Measurements from ENCODE around the gene ZNF132. TPM values are rescaled to one million over a fixed set of nuclear protein-coding genes. Genes with fewer than 3 reads are reported as not detected.
A peak's percentile ranks its signal among the peaks of the same experiment; 100 is the strongest.

ZNF132 gene
- total RNA-seq, 1 experiment from 2014 or later, result 2.6 TPM

DNA sequence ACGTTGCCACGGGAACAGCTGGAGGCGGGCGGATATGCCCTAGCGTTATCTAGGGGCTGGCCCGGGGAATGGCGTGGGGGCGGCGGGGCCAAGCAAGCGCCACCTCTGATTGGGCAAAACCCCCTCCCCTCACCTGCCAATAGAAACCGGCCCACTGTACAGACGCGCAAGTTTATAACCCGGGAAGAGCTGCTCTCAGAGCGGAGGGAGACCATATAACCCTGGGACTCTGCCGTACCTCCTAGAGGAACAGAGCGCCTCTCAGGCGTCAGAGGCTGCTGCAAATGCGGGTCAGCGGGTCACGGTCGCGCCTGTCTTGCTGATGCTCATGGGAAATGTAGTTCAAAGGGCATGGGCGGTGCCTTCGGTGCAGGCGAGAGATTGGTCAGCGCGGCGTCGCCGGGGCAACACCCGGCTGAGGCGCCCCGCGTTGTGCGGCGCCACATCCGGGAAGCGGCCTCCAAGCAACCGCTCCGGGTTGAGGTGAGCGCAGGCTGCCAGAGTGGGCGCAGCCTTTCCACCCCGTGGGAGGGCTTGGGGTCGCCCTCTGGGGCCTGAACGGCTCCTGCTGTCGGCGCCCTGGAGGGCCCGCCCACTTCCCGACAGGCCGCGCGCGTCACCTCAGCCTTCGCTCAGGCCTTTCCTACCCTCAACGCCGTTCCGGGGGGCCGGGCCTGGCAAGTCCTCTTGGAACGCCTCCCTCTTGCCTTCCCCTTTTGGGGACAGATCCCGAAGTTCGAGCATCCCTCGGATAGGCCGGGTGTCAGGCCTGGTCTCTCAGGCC is 36.0 kb upstream of the ZNF132 start, which contains the start of gene ZNF446 (continued):
- TF ChIP-seq, protein P1, sequence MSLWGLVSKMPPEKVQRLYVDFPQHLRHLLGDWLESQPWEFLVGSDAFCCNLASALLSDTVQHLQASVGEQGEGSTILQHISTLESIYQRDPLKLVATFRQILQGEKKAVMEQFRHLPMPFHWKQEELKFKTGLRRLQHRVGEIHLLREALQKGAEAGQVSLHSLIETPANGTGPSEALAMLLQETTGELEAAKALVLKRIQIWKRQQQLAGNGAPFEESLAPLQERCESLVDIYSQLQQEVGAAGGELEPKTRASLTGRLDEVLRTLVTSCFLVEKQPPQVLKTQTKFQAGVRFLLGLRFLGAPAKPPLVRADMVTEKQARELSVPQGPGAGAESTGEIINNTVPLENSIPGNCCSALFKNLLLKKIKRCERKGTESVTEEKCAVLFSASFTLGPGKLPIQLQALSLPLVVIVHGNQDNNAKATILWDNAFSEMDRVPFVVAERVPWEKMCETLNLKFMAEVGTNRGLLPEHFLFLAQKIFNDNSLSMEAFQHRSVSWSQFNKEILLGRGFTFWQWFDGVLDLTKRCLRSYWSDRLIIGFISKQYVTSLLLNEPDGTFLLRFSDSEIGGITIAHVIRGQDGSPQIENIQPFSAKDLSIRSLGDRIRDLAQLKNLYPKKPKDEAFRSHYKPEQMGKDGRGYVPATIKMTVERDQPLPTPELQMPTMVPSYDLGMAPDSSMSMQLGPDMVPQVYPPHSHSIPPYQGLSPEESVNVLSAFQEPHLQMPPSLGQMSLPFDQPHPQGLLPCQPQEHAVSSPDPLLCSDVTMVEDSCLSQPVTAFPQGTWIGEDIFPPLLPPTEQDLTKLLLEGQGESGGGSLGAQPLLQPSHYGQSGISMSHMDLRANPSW (CRISPR knock-in tag; conservative IDR thresholded peaks at IDR 0.05; ENCODE audit: low read depth), result peak; percentile 84; the same call in 1 of the 2 replicates
- TF ChIP-seq MYBL2 (CRISPR knock-in tag; IDR thresholded peaks at IDR 0.05) (0 out of 2 replicates have a peak, but pooled peaks have one; percentile 18), FOXK1 (CRISPR knock-in tag; IDR thresholded peaks at IDR 0.05) (peak; percentile 85; the same call in 1 of the 2 replicates)
- TF ChIP-seq, protein P2, sequence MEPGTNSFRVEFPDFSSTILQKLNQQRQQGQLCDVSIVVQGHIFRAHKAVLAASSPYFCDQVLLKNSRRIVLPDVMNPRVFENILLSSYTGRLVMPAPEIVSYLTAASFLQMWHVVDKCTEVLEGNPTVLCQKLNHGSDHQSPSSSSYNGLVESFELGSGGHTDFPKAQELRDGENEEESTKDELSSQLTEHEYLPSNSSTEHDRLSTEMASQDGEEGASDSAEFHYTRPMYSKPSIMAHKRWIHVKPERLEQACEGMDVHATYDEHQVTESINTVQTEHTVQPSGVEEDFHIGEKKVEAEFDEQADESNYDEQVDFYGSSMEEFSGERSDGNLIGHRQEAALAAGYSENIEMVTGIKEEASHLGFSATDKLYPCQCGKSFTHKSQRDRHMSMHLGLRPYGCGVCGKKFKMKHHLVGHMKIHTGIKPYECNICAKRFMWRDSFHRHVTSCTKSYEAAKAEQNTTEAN (CRISPR knock-in tag; IDR thresholded peaks at IDR 0.05), result 0 out of 2 replicates have a peak, but pooled peaks have one; percentile 14

DNA sequence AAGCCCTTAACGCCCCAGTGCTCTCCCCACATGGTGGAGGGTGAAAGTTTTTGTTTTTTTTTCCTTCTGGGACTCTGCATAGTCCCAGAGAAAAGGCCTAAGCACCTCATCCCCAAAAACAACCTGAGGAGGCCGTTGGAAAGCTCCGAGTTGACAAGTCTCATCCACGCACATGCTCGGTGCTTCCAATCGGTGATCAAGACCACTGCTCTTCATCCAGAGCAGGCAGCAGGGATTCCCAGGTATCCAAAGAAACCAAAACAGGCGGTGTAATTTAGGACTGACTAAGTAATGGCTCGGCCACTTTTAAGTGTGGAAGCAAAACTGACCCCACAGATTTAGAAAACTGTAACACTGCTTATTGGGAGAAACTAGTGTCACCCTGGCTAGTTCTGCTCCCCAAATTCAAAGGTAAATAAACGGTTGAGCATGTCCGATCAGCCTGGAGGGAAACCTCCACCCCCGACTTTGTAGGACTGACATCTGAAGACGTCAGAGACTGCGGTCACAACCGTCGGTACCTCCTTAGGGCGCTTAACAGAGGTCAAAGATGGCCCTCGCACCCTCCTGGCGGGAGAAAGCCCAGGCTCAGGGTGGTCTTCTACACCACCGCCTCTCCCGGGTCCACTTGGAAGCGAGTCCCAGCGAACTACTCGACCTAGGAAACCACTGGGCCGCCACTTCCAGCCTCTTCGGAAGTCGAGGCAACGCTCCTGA is 35.2 kb upstream of the ZNF132 start:
- TF ChIP-seq, protein P3, sequence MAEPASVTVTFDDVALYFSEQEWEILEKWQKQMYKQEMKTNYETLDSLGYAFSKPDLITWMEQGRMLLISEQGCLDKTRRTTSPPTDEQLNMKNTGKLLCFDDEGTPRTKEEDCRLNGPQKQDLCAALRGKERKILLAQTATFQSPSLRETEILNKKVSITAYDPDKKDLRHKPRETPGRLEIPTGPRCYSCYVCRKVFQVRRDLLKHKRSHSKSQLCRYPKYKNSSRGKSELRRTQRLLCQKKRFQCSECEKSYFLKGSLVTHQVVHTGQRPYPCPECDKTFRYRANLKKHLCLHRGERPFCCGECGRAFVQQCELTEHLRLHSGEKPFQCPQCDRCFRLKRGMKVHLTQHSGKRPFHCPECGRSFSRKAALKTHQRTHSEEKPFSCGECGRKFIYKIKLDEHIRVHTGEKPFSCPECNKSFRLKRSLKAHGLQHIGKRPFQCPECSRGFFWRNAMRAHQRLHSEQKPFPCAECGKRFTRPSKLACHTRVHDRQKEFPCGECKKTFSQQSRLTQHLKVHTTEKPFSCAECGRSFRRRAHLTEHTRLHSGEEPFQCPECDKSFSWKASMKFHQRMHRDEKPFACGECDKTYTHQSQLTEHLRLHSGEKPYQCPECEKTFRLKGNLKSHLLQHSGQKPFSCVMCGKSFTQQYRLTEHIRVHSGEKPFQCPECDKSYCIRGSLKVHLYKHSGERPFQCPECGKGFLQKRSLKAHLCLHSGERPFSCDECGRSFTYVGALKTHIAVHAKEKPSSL (CRISPR knock-in tag; conservative IDR thresholded peaks at IDR 0.05), result no peak
- TF ChIP-seq NFATC4 (CRISPR knock-in tag; IDR thresholded peaks at IDR 0.05) (no peak), ZNF396 (CRISPR knock-in tag; IDR thresholded peaks at IDR 0.05; ENCODE audit: borderline replicate concordance) (no peak), HMGA2 (CRISPR knock-in tag; IDR thresholded peaks at IDR 0.05) (no peak), FOXK1 (CRISPR knock-in tag; IDR thresholded peaks at IDR 0.05) (no peak), KAT7 (CRISPR knock-in tag; IDR thresholded peaks at IDR 0.05; ENCODE audit: borderline replicate concordance) (no peak), NR3C1 (CRISPR knock-in tag; conservative IDR thresholded peaks at IDR 0.05; ENCODE audit: low read depth) (no peak), SP1 (CRISPR knock-in tag; conservative IDR thresholded peaks at IDR 0.05) (no peak), ZNF416 (CRISPR knock-in tag; IDR thresholded peaks at IDR 0.05) (no peak), MYBL2 (CRISPR knock-in tag; IDR thresholded peaks at IDR 0.05) (no peak), ZNF138 (CRISPR knock-in tag; conservative IDR thresholded peaks at IDR 0.05) (no peak)
- TF ChIP-seq, protein P4, sequence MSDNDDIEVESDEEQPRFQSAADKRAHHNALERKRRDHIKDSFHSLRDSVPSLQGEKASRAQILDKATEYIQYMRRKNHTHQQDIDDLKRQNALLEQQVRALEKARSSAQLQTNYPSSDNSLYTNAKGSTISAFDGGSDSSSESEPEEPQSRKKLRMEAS (CRISPR knock-in tag; IDR thresholded peaks at IDR 0.05), result no peak
- TF ChIP-seq, protein P5, sequence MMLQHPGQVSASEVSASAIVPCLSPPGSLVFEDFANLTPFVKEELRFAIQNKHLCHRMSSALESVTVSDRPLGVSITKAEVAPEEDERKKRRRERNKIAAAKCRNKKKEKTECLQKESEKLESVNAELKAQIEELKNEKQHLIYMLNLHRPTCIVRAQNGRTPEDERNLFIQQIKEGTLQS (CRISPR knock-in tag; conservative IDR thresholded peaks at IDR 0.05), result no peak
- TF ChIP-seq, protein P6, sequence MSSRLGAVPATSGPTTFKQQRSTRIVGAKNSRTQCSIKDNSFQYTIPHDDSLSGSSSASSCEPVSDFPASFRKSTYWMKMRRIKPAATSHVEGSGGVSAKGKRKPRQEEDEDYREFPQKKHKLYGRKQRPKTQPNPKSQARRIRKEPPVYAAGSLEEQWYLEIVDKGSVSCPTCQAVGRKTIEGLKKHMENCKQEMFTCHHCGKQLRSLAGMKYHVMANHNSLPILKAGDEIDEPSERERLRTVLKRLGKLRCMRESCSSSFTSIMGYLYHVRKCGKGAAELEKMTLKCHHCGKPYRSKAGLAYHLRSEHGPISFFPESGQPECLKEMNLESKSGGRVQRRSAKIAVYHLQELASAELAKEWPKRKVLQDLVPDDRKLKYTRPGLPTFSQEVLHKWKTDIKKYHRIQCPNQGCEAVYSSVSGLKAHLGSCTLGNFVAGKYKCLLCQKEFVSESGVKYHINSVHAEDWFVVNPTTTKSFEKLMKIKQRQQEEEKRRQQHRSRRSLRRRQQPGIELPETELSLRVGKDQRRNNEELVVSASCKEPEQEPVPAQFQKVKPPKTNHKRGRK (CRISPR knock-in tag; IDR thresholded peaks at IDR 0.05; ENCODE audit: borderline replicate concordance), result no peak
- TF ChIP-seq, protein P7, sequence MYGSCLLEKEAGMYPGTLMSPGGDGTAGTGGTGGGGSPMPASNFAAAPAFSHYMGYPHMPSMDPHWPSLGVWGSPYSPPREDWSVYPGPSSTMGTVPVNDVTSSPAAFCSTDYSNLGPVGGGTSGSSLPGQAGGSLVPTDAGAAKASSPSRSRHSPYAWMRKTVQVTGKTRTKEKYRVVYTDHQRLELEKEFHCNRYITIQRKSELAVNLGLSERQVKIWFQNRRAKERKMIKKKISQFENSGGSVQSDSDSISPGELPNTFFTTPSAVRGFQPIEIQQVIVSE (CRISPR knock-in tag; IDR thresholded peaks at IDR 0.05; ENCODE audit: borderline replicate concordance), result no peak
- TF ChIP-seq, protein P8, sequence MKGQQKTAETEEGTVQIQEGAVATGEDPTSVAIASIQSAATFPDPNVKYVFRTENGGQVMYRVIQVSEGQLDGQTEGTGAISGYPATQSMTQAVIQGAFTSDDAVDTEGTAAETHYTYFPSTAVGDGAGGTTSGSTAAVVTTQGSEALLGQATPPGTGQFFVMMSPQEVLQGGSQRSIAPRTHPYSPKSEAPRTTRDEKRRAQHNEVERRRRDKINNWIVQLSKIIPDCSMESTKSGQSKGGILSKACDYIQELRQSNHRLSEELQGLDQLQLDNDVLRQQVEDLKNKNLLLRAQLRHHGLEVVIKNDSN (CRISPR knock-in tag; IDR thresholded peaks at IDR 0.05), result no peak
- no peak for ATAC-seq
- H3K4me3 Mint-ChIP-seq, result peak overlapping the region; percentile 89
- no peaks in the 10 kb centered on the region for H3K36me3 Mint-ChIP-seq
- peak overlapping the region; percentile 53 for H3K27ac Mint-ChIP-seq
- H3K9me3 Mint-ChIP-seq, result no peaks in the 10 kb centered on the region
- POLR2A ChIA-PET, result interaction anchor here (0.8 to 1.2 kb wide), 2 partner anchors 24 to 45 kb away, joined by 3 to 5 read pairs; partner anchors contain the start of gene ZBTB45
- peaks cover 9% of the 10 kb centered on the region for H3K4me1 Mint-ChIP-seq
- CTCF ChIA-PET, result interaction anchor here (1.0 to 1.6 kb wide), 3 partner anchors 21 to 44 kb away, joined by 4 to 7 read pairs (median 7); partner anchors contain the start of gene ZBTB45
- no peak for DNase-seq (ENCODE audit: low spot score)
- H3K27me3 Mint-ChIP-seq (ENCODE audit: low read depth), result no peaks in the 10 kb centered on the region; the same call in none of the 2 replicates
